Measurements from ENCODE around the gene BRD3OS. TPM values are rescaled to one million over a fixed set of nuclear protein-coding genes. Genes with fewer than 3 reads are reported as not detected.
"Not testable (repeated sequence)": the region's sequence is repeated elsewhere in the genome, so short reads cannot be mapped to it uniquely, and the experiment has no call there.

BRD3OS gene
- total and polyA plus RNA-seq, 2 experiments from 2014 or later = 9.2 to 16.0 TPM

- not testable (repeated sequence) for H3K36me3 ChIP-seq (ENCODE audit: insufficient read depth); H2AFZ ChIP-seq; H3K4me2 ChIP-seq; H3F3A ChIP-seq (replicated peaks; ENCODE audit: low read depth); H3K27ac Mint-ChIP-seq; H3K4me3 ChIP-seq; H3K9me2 ChIP-seq (ENCODE audit: insufficient read depth); H3K4me1 ChIP-seq (ENCODE audit: insufficient read depth); H3K4me1 Mint-ChIP-seq; H3K4me3 Mint-ChIP-seq; H3K27me3 ChIP-seq (ENCODE audit: insufficient read depth); ATAC-seq; H4K20me1 ChIP-seq (replicated peaks; ENCODE audit: insufficient read depth); H3K27ac ChIP-seq (ENCODE audit: low read depth); DNase-seq (ENCODE audit: low spot score); H3K79me2 ChIP-seq (replicated peaks; ENCODE audit: insufficient read depth)
- Mint-ChIP-seq H3K9me3 (peaks cover 45% of the 10 kb centered on the region), H3K36me3 (ENCODE audit: low read depth) (peaks cover 20% of the 10 kb centered on the region; the same call in 2 of the 3 replicates), H3K27me3 (ENCODE audit: insufficient read depth, low read depth, poor library complexity) (peaks cover 15% of the 10 kb centered on the region)
Measured at GRCh38 chr9:134072683-134073082, 47.4 kb downstream of the BRD3OS start.

GRCh38 chr9:134073500-134073899 lies 48.2 kb downstream of the BRD3OS start:
- Mint-ChIP-seq H3K27me3 (ENCODE audit: insufficient read depth, low read depth, poor library complexity) (peaks cover 15% of the 10 kb centered on the region), H3K36me3 (ENCODE audit: low read depth) (peaks cover 20% of the 10 kb centered on the region; the same call in 2 of the 3 replicates), H3K4me1 (peaks cover 3% of the 10 kb centered on the region; the same call in 1 of the 3 replicates), H3K9me3 (peaks cover 45% of the 10 kb centered on the region), H3K27ac (no peak overlapping the region), H3K4me3 (no peak overlapping the region)
- no peak overlapping the region for H3K27ac ChIP-seq (ENCODE audit: low read depth)
- H2AFZ ChIP-seq = no peak overlapping the region
- DNase-seq (ENCODE audit: low spot score) (no peak), ATAC-seq (no peak)
- no peak overlapping the region for H3K4me2 ChIP-seq
- H4K20me1 ChIP-seq (replicated peaks; ENCODE audit: insufficient read depth) = no peaks in the 10 kb centered on the region
- no peaks in the 10 kb centered on the region for H3K9me2 ChIP-seq (ENCODE audit: insufficient read depth)
- H3K27me3 ChIP-seq (ENCODE audit: insufficient read depth) = no peaks in the 10 kb centered on the region
- no peaks in the 10 kb centered on the region for H3K79me2 ChIP-seq (replicated peaks; ENCODE audit: insufficient read depth)
- no peaks in the 10 kb centered on the region for H3K4me1 ChIP-seq (ENCODE audit: insufficient read depth)
- TF ChIP-seq CREB1 (CRISPR knock-in tag; IDR thresholded peaks at IDR 0.05; ENCODE audit: low read depth) = no peak
- TF ChIP-seq JUNB (IDR thresholded peaks at IDR 0.05; ENCODE audit: unreplicated experiment) = no peak
- no peak for TF ChIP-seq ZNF462 (CRISPR knock-in tag; IDR thresholded peaks at IDR 0.05)
- no peak for TF ChIP-seq STAT1 (IDR thresholded peaks at IDR 0.05; ENCODE audit: unreplicated experiment)
- no peak for TF ChIP-seq EZH2phosphoT487 (IDR thresholded peaks at IDR 0.05; ENCODE audit: unreplicated experiment)
- no peak for TF ChIP-seq EZH2 (IDR thresholded peaks at IDR 0.05; ENCODE audit: low read depth, unreplicated experiment)
- no peak for TF ChIP-seq NANOG (IDR thresholded peaks at IDR 0.05; ENCODE audit: borderline replicate concordance)
- TF ChIP-seq CTCF (conservative IDR thresholded peaks at IDR 0.05; ENCODE audit: low read depth in 2 of 2) = no peak
- TF ChIP-seq ETS1 (IDR thresholded peaks at IDR 0.05) = no peak
- TF ChIP-seq REST (IDR thresholded peaks at IDR 0.05; ENCODE audit: unreplicated experiment) = no peak
- no peak overlapping the region for H3K4me3 ChIP-seq
- H3F3A ChIP-seq (replicated peaks; ENCODE audit: low read depth) = no peaks in the 10 kb centered on the region
- no peaks in the 10 kb centered on the region for H3K36me3 ChIP-seq (ENCODE audit: insufficient read depth)
